GM19397 (cell line): Measurements from ENCODE around the gene FITM1.
A peak's percentile ranks its signal among the peaks of the same experiment; 100 is the strongest.

Experiments used
- ATAC-seq: cut with Tn5 transposase; IDR thresholded peaks from one replicate; pipeline ENCODE4 v1.9.1; 2021; ENCODE audit warnings: mild to moderate bottlenecking, moderate library complexity; ENCODE audit not compliant: unreplicated experiment

FITM1 gene

GRCh38 chr14:24137529-24138395, 7.3 kb downstream of the FITM1 start:
- no peak for ATAC-seq

- ATAC-seq, result no peak
Observed at GRCh38 chr14:24138396-24139271, 8.2 kb downstream of the FITM1 start.

GRCh38 chr14:24139272-24139934, 8.9 kb downstream of the FITM1 start:
- no peak for ATAC-seq

DNA sequence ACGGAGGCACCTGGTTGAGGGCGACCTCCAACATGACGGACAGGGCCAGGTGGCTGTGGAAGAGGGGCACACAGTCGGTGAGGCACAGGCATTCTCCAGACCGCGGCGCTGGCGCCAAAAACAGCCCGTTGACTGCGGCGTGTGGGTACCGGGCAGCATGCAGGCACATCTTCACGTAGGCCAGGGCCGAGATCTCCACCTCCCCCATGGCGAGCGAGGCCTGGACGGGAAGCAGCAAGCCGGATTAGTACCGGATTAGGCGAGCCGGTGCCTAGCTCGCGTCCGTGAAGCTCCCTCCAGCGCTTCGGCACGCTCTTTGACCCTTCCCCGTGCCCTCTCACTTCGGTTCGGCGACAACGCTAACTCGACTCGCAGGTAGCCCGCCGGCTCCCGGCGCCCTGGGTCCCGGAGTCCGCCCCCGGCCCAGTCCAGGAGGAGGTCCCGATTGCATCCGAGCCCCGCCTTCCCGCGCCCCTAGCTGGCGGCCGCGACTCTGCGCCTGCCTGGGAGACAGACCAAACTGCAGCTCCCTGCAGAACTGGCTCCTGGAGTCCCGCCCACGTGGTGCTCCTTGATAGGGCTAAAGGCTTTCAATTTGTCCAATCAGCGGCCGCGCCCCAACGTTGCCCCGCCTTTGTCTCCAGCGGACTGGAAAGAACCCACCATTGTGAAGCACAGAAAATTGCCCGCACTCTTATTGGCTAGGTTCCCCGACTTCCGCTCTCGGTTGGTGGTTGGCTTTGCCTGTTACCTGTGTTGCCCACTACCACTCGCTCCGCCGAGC, 10.8 kb downstream of the FITM1 start, which contains the start of gene EMC9:
Gene EMC9 (minus strand): TSS at position 495 of the 784 bp plus-strand sequence. CDS start 287 bp downstream, at position 208.
- ATAC-seq, result peak; percentile 82

- no peak for ATAC-seq
Observed at GRCh38 chr14:24143511-24143910, 13.1 kb downstream of the FITM1 start.

DNA sequence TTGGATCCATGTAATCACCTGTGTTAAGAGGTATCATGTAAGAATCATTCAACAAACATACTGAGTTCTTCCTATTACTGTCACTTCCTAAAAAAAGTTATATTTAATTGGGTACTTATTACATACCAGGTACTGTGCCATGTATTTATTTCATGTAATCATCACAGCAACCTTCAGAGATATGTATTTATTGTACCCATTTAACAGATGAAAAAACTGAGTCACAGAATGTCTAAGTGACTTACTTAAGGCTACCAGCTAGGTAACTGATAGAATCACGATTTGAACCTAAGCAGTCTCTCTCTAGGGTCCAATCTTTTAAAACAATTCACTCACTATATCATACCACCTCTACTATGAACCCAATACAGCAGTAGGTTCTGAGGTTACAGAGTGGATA, 14.0 kb downstream of the FITM1 start:
- no peak for ATAC-seq

- no peak for ATAC-seq
Observed at GRCh38 chr14:24145219-24145618, 14.8 kb downstream of the FITM1 start.

DNA sequence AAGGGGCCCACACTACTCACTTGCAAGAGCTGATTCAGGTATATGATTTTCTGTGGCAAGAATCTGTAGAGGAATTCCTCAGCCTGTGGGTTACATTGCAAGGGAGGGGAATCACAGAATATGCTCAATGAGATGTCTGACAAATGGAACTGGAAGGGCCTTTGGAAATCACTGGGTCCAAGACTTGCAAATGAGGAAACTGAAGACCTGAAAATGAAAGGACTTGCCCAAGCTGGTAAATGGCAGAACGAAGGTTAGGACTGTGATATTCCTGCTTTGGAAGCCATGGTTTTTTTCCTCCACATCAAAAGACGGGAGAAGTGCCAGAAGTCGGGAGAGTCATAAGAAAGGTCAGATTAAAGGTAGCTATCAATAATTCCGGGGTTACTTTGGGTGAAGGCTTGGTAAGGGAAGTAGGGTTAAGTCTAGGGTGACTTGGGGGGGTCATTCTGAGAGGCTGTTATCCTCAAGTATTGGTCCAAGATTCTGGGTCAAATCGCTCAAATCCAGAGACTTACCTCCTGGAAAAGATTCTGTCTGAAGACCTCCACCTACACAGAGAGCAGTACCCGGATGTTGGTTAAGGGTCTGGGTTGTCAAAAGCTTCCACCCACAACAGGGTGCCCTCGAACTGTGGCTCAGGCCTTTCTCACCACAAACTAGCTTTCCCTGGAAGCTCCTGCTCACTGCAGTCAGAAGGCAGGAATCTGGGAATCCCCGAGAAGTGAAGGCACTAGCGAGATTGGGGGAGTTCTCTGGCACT, 15.4 kb downstream of the FITM1 start:
- ATAC-seq, result no peak

- ATAC-seq, result peak; percentile 52
Observed at GRCh38 chr14:24146453-24146977, 16.1 kb downstream of the FITM1 start, which contains the start of gene PSME2. Gene PSME2 (minus strand): TSS chr14:24146610. CDS start chr14:24146581, 29 bp downstream.

- ATAC-seq, result peak; percentile 80
Observed at GRCh38 chr14:24146978-24147760, 16.7 kb downstream of the FITM1 start, which contains the start of gene RNF31. Gene RNF31 (plus strand): TSS chr14:24147498. CDS start chr14:24147699, 201 bp downstream.

GRCh38 chr14:24147761-24148428, 17.4 kb downstream of the FITM1 start:
- ATAC-seq, result no peak

- no peak for ATAC-seq
Observed at GRCh38 chr14:24149302-24149969, 19.0 kb downstream of the FITM1 start.

DNA sequence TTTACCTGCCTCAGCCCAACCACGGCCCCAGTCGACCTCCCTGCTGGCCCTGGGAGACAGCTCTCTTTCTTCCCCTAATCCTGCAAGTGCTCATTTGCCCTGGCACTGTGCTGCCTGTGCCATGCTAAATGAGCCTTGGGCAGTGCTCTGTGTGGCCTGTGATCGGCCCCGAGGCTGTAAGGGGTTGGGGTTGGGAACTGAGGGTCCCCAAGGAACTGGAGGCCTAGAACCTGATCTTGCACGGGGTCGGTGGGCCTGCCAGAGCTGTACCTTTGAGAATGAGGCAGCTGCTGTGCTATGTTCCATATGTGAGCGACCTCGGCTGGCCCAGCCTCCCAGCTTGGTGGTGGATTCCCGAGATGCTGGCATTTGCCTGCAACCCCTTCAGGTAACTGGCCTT, 19.6 kb downstream of the FITM1 start:
- no peak for ATAC-seq

DNA sequence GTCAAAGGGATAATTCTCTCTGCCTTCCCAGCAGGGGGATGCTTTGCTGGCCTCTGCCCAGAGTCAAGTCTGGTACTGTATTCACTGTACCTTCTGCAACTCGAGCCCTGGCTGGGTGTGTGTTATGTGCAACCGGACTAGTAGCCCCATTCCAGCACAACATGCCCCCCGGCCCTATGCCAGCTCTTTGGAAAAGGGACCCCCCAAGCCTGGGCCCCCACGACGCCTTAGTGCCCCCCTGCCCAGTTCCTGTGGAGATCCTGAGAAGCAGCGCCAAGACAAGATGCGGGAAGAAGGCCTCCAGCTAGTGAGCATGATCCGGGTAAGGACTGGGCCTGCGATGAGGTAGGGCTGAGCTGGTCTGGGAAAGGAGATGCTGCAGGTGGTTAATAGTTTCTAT, 20.1 kb downstream of the FITM1 start:
- no peak for ATAC-seq

DNA sequence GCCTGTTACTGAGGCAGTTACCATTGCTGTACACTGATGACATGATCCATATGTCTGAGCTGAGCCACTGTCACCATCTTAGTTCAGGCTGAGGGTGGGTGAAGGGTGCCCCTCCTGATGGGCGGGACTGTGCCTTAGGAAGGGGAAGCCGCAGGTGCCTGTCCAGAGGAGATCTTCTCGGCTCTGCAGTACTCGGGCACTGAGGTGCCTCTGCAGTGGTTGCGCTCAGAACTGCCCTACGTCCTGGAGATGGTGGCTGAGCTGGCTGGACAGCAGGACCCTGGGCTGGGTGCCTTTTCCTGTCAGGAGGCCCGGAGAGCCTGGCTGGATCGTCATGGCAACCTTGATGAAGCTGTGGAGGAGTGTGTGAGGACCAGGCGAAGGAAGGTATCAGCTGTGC, 20.5 kb downstream of the FITM1 start:
- no peak for ATAC-seq

DNA sequence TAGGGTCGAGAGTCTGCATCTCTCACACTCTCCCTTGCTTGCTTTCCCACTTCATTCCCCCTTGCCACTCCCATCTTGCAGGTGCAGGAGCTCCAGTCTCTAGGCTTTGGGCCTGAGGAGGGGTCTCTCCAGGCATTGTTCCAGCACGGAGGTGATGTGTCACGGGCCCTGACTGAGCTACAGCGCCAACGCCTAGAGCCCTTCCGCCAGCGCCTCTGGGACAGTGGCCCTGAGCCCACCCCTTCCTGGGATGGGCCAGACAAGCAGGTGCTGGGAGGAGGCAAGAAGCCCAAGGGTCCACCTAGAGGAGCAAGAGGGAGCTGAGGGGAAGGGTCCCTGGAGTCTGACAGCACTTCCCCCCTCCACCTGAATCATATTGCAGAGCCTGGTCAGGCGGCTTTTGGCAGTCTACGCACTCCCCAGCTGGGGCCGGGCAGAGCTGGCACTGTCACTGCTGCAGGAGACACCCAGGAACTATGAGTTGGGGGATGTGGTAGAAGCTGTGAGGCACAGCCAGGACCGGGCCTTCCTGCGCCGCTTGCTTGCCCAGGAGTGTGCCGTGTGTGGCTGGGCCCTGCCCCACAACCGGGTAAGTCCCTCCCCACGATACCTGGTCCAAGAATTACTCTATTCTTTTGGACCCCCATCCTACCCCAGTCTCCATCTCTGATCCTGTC, 21.1 kb downstream of the FITM1 start:
- ATAC-seq, result no peak

DNA sequence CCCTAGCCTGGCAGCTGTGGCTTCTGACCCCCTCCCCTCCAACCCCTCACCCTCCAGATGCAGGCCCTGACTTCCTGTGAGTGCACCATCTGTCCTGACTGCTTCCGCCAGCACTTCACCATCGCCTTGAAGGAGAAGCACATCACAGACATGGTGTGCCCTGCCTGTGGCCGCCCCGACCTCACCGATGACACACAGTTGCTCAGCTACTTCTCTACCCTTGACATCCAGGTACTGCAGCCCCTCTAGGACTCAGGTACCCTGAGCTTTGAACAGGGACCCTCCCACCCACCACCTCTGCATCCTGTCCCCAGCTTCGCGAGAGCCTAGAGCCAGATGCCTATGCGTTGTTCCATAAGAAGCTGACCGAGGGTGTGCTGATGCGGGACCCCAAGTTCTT, 24.6 kb downstream of the FITM1 start:
- no peak for ATAC-seq
